Hepatocyte (in vitro differentiated cells): ENCODE data around the gene EPO. TPM values are rescaled to one million over a fixed set of nuclear protein-coding genes. Genes with fewer than 3 reads are reported as not detected.
"Not testable (repeated sequence)": the region's sequence is repeated elsewhere in the genome, so short reads cannot be mapped to it uniquely, and the experiment has no call there.

ENCODE experiments used
- DNase-seq: peaks from one replicate; pipeline ENCODE4 v3.0.0-alpha.2; 2016; ENCODE audit warnings: low spot score
- H2AFZ ChIP-seq: fragments of 200-600 bp; sonication (generic); 2 replicates; pipeline ENCODE4 v1.6.0; 2016; ENCODE audit warnings: antibody characterized with exemption, mild to moderate bottlenecking
- H3K27ac ChIP-seq: fragments of 200-600 bp; sonication (generic); 2 replicates; pipeline ENCODE4 v1.5.1; 2016; ENCODE audit warnings: mild to moderate bottlenecking
- H3K27me3 ChIP-seq: fragments of 200-600 bp; sonication (generic); 2 replicates; pipeline ENCODE4 v1.6.1; 2016
- H3K36me3 ChIP-seq: fragments of 200-600 bp; sonication (generic); replicated peaks from 2 replicates; pipeline ENCODE4 v1.5.1; 2016; ENCODE audit warnings: low read depth; ENCODE audit not compliant: insufficient read depth
- H3K4me1 ChIP-seq: fragments of 200-600 bp; sonication (generic); 2 replicates; pipeline ENCODE4 v1.5.1; 2016; ENCODE audit warnings: mild to moderate bottlenecking, moderate library complexity; ENCODE audit not compliant: insufficient read depth
- H3K4me2 ChIP-seq: fragments of 200-600 bp; sonication (generic); 2 replicates; pipeline ENCODE4 v1.6.0; 2016
- H3K4me3 ChIP-seq: fragments of 200-600 bp; sonication (generic); 2 replicates; pipeline ENCODE4 v1.5.1; 2016; ENCODE audit warnings: mild to moderate bottlenecking
- H3K79me2 ChIP-seq: fragments of 200-600 bp; sonication (generic); 2 replicates; pipeline ENCODE4 v1.6.0; 2017; ENCODE audit warnings: mild to moderate bottlenecking
- H3K9me2 ChIP-seq: fragments of 200-600 bp; sonication (generic); replicated peaks from 2 replicates; pipeline ENCODE4 v1.6.0; 2017; ENCODE audit warnings: mild to moderate bottlenecking; ENCODE audit not compliant: insufficient read depth
- H3K9me3 ChIP-seq: fragments of 200-600 bp; sonication (generic); 2 replicates; pipeline ENCODE4 v1.5.1; 2016; ENCODE audit warnings: low read depth, mild to moderate bottlenecking
- H4K20me1 ChIP-seq: fragments of 200-600 bp; sonication (generic); 2 replicates; pipeline ENCODE4 v1.6.0; 2016; ENCODE audit warnings: mild to moderate bottlenecking; ENCODE audit not compliant: insufficient read depth, poor library complexity, severe bottlenecking
- EZH2 ChIP-seq: fragments of 200-600 bp; sonication (generic); IDR thresholded peaks from 2 replicates; pipeline ENCODE4 v1.6.1; 2016; ENCODE audit warnings: antibody characterized with exemption, mild to moderate bottlenecking, borderline replicate concordance
- EZH2phosphoT487 ChIP-seq: fragments of 200-600 bp; sonication (generic); IDR thresholded peaks from one replicate; pipeline ENCODE4 v1.6.1; 2018; ENCODE audit warnings: antibody characterized with exemption, mild to moderate bottlenecking, low read depth, moderate library complexity; ENCODE audit not compliant: unreplicated experiment, severe bottlenecking
- WGBS: methylation state at CpG from one replicate; pipeline ENCODE4 v1.1.6; 2016; ENCODE audit warnings: low lambda C conversion rate; ENCODE audit errors: missing lambda C conversion rate; 5-methylcytosine and 5-hydroxymethylcytosine counted together
- polyA plus RNA-seq: library from polyadenylated mRNA; unstranded; fragments of >200 nt; fragmentation: Nextera tagmentation; extraction: Ambion mirVana; gene quantifications from 2 replicates; pipeline ENCODE4 v1.2.1, GENCODE V29; 2016
- total RNA-seq: library from RNA; depleted of rRNA; stranded (reverse); fragments of >200 nt; gene quantifications from 2 replicates; pipeline ENCODE4 v1.2.3, GENCODE V29; 2014
- TF ChIP-seq, protein P1 (sequence below): fragments of 200-600 bp; sonication (generic); IDR thresholded peaks from 2 replicates; pipeline ENCODE4 v1.5.1; 2016; ENCODE audit warnings: antibody characterized with exemption, mild to moderate bottlenecking; ENCODE audit not compliant: poor library complexity

EPO gene
- total and polyA plus RNA-seq, 2 experiments from 2014 or later: 1.3 TPM; not detected in 1

- H3K9me2 ChIP-seq: no peaks in the 10 kb centered on the region
- no peak for DNase-seq
- H3K27ac ChIP-seq: no peak overlapping the region
- no peaks in the 10 kb centered on the region for H4K20me1 ChIP-seq
- H3K27me3 ChIP-seq: no peaks in the 10 kb centered on the region
- no peaks in the 10 kb centered on the region for H3K4me1 ChIP-seq
- H3K9me3 ChIP-seq: no peaks in the 10 kb centered on the region
- H3K4me3 ChIP-seq: no peak overlapping the region
- H3K36me3 ChIP-seq: no peaks in the 10 kb centered on the region
- no peak overlapping the region for H2AFZ ChIP-seq
- no peaks in the 10 kb centered on the region for H3K79me2 ChIP-seq
- 80% methylated on average over 19 of the region's 19 CpGs for WGBS
- H3K4me2 ChIP-seq: no peak overlapping the region
- TF ChIP-seq, protein P1, sequence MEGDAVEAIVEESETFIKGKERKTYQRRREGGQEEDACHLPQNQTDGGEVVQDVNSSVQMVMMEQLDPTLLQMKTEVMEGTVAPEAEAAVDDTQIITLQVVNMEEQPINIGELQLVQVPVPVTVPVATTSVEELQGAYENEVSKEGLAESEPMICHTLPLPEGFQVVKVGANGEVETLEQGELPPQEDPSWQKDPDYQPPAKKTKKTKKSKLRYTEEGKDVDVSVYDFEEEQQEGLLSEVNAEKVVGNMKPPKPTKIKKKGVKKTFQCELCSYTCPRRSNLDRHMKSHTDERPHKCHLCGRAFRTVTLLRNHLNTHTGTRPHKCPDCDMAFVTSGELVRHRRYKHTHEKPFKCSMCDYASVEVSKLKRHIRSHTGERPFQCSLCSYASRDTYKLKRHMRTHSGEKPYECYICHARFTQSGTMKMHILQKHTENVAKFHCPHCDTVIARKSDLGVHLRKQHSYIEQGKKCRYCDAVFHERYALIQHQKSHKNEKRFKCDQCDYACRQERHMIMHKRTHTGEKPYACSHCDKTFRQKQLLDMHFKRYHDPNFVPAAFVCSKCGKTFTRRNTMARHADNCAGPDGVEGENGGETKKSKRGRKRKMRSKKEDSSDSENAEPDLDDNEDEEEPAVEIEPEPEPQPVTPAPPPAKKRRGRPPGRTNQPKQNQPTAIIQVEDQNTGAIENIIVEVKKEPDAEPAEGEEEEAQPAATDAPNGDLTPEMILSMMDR: no peak
- TF ChIP-seq EZH2phosphoT487 (no peak), EZH2 (no peak)
Observed at GRCh38 chr7:100759357-100760171, 39.3 kb downstream of the EPO start.

- H3K27me3 ChIP-seq, H3K9me3 ChIP-seq, DNase-seq, H4K20me1 ChIP-seq, H3K4me1 ChIP-seq, H3K27ac ChIP-seq, H3K79me2 ChIP-seq, H3K4me2 ChIP-seq, H3K4me3 ChIP-seq, H2AFZ ChIP-seq, H3K36me3 ChIP-seq, H3K9me2 ChIP-seq: not testable (repeated sequence)
- WGBS: 83% methylated on average over 5 of the region's 5 CpGs
Observed at GRCh38 chr7:100762841-100763240, 42.6 kb downstream of the EPO start.

DNA sequence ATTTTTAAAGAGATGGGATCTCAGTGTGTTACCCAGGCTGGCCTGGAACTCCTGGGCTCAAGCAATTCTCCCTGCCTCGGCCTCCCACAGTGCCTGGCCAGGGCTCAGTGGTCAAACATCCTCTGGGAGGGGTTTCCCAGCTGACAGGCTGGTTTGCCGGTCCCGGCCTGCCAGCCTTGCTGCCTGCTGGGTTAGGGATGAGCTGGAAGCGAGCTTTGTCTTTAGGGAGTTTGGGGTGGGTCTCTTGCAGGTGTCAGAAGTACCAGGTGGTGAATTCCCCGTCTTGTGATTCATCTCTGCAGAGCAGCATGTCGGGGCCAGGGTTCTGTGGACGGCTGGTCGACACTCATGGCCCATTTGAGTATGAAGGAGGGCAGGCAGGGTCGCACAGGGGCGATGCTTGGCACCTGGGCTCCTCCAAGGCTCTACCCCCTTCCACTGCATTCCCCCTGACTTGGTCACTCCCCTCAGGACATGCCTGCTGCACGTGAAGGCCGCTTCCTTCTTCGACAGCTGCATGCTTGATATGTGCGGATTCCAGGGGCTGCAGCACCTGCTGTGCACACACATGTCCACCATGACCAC is 43.4 kb downstream of the EPO start:
- Histone ChIP-seq H3K4me3 (no peak overlapping the region), H3K9me3 (no peaks in the 10 kb centered on the region), H3K36me3 (no peaks in the 10 kb centered on the region), H4K20me1 (no peaks in the 10 kb centered on the region), H3K9me2 (no peaks in the 10 kb centered on the region), H3K27me3 (no peaks in the 10 kb centered on the region), H3K79me2 (no peaks in the 10 kb centered on the region), H3K27ac (no peak overlapping the region), H3K4me2 (no peak overlapping the region), H3K4me1 (no peaks in the 10 kb centered on the region), H2AFZ (no peak overlapping the region)
- TF ChIP-seq EZH2phosphoT487 (no peak), EZH2 (no peak)
- TF ChIP-seq, protein P1: no peak
- no peak for DNase-seq
- WGBS: 76% methylated on average over 14 of the region's 14 CpGs

DNA sequence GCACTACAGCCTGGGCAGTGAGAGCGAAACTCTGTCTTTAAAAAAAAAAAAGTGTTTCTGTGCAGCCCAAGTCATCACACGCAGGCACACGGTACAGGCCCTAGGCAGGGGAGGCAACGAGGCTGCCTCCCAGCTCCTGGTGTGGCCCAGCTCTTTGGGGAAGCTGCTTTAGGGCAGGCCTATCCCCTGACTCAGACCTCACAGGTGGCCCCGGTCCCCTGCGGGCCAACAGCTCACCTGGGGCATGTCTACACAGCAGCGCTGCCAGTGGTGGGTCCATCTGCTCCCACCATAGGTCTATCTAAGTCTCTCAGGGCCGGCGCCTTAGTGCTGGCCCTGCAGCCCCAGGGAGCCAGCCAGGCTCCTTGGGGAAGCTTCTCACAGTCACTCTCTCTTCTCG is 44.6 kb downstream of the EPO start:
- H3K9me2 ChIP-seq: no peaks in the 10 kb centered on the region
- H3K4me3 ChIP-seq: no peak overlapping the region
- WGBS: 83% methylated on average over 10 of the region's 10 CpGs
- H4K20me1 ChIP-seq: no peaks in the 10 kb centered on the region
- no peak overlapping the region for H2AFZ ChIP-seq
- H3K79me2 ChIP-seq: no peaks in the 10 kb centered on the region
- TF ChIP-seq EZH2: no peak
- TF ChIP-seq, protein P1: no peak
- no peak for TF ChIP-seq EZH2phosphoT487
- no peak for DNase-seq
- H3K4me2 ChIP-seq: no peak overlapping the region
- no peaks in the 10 kb centered on the region for H3K4me1 ChIP-seq
- no peaks in the 10 kb centered on the region for H3K27me3 ChIP-seq
- H3K27ac ChIP-seq: no peak overlapping the region
- no peaks in the 10 kb centered on the region for H3K36me3 ChIP-seq
- no peaks in the 10 kb centered on the region for H3K9me3 ChIP-seq
